K562 treated with DMSO at 1 percent for 24 hours (cell line): ENCODE results near the gene TMEM51. TPM values are rescaled to one million over a fixed set of nuclear protein-coding genes. Genes with fewer than 3 reads are reported as not detected.

ENCODE experiments used
- total RNA-seq: library from RNA; unstranded; fragments of 300-600 nt; gene quantifications from 2 replicates; pipeline ENCODE4 v1.2.3, GENCODE V29; 2022; ENCODE audit warnings: low read depth; ENCODE audit not compliant: insufficient read depth

Gene TMEM51, protein sequence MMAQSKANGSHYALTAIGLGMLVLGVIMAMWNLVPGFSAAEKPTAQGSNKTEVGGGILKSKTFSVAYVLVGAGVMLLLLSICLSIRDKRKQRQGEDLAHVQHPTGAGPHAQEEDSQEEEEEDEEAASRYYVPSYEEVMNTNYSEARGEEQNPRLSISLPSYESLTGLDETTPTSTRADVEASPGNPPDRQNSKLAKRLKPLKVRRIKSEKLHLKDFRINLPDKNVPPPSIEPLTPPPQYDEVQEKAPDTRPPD
- 0.69 and 1.5 TPM in 2 replicates for total RNA-seq

DNA sequence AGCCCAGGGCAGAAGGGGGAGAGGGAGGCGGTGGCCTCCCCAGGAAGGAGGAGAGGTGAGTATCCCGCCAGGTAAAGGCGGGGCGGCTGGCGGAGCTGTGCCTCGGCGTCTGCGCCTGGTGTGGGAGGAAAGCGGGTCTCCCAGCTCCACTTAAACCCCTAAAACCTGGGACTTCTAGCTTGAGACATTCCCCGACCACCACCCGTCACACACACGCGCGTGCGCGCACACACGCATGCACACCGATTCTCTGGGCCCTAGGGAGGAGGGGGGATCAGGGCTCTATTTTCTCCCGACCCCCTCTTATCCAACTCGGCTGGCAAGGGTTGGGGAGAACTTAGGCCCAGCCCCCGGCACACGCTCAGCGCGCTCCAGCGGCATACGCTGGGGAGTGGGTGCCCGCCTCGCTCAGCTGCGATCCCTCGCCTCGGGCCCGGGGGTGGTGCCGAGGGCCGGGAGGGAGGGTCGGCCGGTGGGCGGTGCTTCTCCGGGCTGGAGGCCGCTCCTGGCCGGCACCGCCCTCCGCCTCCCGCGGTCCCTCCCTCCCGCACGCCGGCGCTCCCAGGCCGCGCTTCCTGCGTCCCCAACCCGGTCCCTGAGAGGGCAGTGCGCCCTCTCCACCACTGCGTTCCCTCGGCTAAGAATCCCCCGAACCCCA lies at the start of gene TMEM51:
Gene TMEM51 (plus strand): TSS at position 564 of the 658 bp plus-strand sequence. CDS start 61,341 bp downstream, outside the sequence.

DNA sequence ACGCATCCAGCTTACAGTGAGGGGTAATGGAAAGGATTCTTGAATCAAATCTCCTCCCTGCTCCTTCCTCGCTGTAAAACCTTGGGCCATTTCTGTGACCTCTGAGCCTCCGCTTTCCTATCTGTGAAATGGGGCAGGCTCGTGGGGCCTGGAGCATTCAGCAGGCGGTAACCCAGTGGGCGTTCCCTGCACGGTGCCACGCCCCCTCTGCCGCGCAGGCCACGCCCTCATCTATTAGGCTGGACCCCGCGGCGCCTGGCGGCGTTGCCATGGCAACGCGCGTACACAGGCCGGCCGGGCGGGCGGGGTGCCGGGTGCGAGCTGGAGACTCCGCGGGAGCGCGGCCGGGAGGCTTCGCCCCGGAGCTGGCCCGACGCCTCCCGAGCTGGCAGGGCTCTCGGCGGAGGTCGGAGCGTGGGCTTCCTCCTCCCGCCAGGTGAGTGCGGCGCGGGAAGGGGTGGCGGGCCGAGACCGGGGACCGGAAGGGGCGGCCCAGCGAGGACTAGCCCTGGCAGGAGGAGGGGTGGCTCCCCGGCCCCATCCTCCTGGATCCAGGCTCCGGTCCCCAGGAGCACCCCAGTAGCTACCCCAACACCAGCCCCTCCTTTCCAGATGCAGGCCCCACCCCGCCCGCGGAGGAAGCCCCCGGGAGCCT lies 93.5 kb downstream of the TMEM51 start, which contains the start of gene FHAD1:
Gene FHAD1 (plus strand): TSS at position 264 of the 655 bp plus-strand sequence. CDS start 4,562 bp downstream, outside the sequence.

Other genes starting within 250 kb of the TMEM51 start
- 0.79 and 2.0 TPM in 2 replicates for gene FHAD1, start 93.5 kb downstream of the TMEM51 start, total RNA-seq